ENCODE data around the gene AEBP1.

DNA sequence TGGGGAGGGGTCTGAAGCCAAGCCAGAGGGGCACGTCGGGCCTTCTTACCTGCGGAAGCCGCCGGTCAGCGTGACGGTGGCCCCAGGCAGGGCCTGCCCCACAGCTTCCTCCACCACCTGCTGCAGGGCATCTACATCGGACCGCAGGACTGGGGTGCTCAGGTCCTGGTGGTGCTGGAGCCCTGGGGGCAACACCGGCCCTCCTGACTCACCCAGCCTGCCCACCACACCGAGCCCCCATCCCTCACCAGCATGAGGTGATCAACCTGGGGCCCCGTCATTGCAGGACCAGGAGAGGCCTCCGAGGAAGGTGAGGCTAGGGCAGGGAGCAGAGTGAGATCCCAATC is 29.8 kb upstream of the AEBP1 start:
- TF ChIP-seq, protein P1, sequence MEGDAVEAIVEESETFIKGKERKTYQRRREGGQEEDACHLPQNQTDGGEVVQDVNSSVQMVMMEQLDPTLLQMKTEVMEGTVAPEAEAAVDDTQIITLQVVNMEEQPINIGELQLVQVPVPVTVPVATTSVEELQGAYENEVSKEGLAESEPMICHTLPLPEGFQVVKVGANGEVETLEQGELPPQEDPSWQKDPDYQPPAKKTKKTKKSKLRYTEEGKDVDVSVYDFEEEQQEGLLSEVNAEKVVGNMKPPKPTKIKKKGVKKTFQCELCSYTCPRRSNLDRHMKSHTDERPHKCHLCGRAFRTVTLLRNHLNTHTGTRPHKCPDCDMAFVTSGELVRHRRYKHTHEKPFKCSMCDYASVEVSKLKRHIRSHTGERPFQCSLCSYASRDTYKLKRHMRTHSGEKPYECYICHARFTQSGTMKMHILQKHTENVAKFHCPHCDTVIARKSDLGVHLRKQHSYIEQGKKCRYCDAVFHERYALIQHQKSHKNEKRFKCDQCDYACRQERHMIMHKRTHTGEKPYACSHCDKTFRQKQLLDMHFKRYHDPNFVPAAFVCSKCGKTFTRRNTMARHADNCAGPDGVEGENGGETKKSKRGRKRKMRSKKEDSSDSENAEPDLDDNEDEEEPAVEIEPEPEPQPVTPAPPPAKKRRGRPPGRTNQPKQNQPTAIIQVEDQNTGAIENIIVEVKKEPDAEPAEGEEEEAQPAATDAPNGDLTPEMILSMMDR (IDR thresholded peaks at IDR 0.05) = no peak
- TF ChIP-seq POLR2A (IDR thresholded peaks at IDR 0.05) = no peak

All from testis (tissue), 2 donors.